ENCODE measurements around the gene LGALS7.

Gene LGALS7

GRCh38 chr19:38731654-38732301 lies 41.5 kb downstream of the LGALS7 start:
- H3K4me3 ChIP-seq (ENCODE audit: low read length), result no peak overlapping the region
- no peak for TF ChIP-seq ZNF274 (IDR thresholded peaks at IDR 0.05; ENCODE audit: low read depth, low read length)

GRCh38 chr19:38730731-38731589 lies 42.4 kb downstream of the LGALS7 start:
- TF ChIP-seq ZNF274 (IDR thresholded peaks at IDR 0.05; ENCODE audit: low read depth, low read length), result no peak
- H3K4me3 ChIP-seq (ENCODE audit: low read length), result no peak overlapping the region

DNA sequence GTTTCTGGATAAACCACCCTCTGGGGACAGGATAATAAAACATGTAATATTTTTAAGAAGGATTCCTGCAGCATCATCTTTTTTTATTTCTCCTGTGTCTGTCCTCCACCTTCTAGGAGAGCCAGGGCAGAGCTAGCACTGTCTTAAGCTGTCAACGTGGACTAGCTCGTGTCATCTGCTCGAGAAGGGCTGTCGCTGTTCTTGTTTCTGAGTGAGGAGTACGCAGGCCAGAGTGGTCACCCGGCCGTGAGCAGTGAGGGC lies 42.9 kb downstream of the LGALS7 start:
- no peak overlapping the region for H3K4me3 ChIP-seq (ENCODE audit: low read length)
- TF ChIP-seq ZNF274 (IDR thresholded peaks at IDR 0.05; ENCODE audit: low read depth, low read length), result no peak

DNA sequence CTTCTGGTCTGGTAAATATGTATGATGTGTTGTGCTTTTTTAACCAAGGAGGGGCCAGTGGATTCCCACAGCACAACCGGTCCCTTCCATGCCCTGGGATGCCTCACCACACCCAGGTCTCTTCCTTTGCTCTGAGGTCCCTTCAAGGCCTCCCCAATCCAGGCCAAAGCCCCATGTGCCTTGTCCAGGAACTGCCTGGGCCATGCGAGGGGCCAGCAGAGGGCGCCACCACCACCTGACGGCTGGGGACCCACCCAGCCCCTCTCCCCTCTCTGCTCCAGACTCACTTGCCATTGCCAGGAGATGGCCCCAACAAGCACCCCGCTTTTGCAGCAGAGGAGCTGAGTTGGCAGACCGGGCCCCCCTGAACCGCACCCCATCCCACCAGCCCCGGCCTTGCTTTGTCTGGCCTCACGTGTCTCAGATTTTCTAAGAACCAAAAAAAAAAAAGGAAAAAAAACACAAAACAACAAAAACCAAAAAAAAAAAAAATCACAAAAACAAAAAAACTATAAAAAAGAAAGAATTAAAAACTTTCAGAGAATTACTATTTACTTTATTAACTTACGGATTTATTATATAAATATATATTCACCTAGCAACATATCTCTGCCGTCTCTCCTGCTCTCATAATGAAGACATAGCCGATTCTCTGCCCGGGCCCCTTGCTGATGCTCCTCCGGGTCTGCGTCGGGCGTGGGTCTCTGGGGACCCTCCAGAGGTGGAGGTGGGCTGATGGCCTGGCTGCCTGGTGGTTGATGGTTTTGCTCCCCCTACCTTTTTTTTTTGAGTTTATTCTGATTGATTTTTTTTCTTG lies 43.5 kb downstream of the LGALS7 start:
- no peak overlapping the region for H3K4me3 ChIP-seq (ENCODE audit: low read length)
- TF ChIP-seq ZNF274 (IDR thresholded peaks at IDR 0.05; ENCODE audit: low read depth, low read length), result no peak

DNA sequence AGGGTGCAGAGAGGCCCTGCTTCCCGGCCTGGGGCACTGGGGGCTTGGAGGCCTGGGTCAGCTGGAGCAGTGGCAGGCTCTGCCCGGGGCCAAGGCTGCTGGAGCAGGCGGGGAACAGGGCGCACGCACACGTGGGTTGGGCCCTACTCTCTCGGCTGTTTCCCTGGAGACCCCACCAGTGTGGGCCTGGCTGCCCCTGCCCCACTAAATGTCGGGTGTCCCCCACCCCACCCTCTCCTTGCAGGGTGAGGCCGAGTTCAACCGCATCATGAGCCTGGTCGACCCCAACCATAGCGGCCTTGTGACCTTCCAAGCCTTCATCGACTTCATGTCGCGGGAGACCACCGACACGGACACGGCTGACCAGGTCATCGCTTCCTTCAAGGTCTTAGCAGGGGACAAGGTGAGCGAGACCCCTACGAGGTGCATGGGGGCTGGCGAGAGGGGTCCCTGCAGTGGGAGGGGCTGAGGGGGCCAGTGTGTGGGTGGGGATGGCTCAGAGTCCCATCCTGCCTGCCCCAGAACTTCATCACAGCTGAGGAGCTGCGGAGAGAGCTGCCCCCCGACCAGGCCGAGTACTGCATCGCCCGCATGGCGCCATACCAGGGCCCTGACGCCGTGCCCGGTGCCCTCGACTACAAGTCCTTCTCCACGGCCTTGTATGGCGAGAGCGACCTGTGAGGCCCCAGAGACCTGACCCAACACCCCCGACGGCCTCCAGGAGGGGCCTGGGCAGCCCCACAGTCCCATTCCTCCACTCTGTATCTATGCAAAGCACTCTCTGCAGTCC lies 44.4 kb downstream of the LGALS7 start:
- TF ChIP-seq ZNF274 (IDR thresholded peaks at IDR 0.05; ENCODE audit: low read depth, low read length), result no peak
- H3K4me3 ChIP-seq (ENCODE audit: low read length), result no peak overlapping the region

DNA sequence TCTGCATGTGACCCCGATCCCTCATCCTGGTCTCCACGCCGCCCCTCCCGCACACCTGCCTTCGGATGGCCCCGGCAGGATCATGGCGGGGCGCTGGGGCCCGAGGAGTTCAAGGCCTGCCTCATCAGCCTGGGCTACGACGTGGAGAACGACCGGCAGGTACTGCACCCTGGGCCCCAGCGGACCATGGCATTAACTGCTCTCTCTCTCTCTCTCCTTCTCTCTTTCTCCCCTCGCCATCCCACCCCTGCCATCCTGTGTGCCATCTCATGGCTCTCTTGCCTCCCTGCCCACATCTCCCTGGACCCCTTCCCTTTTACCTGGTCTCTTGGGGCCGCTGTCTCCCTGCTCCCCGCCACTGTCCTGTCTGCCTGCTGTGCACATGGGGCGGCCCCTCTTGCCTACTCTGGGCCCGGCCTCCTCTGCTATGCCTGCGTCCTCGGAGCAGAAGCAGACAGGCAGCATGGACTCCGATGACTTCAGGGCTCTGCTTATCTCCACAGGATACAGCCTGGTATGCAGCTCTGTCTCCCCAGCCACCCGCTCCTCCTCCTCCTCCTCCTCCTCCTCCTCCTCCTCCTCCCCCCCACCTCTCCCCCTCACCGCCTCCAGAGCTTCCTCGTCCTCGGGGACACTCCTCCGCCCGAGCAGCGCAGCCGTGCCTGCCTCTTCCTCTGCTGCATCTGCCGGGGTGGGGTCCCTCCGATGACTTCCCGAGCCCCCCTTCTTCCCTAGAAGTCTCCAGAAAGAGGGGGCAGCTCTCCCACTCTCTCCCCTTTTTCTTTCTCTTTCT lies 45.3 kb downstream of the LGALS7 start:
- H3K4me3 ChIP-seq (ENCODE audit: low read length), result no peak overlapping the region
- no peak for TF ChIP-seq ZNF274 (IDR thresholded peaks at IDR 0.05; ENCODE audit: low read depth, low read length)

GRCh38 chr19:38727306-38727867 lies 45.9 kb downstream of the LGALS7 start:
- no peak overlapping the region for H3K4me3 ChIP-seq (ENCODE audit: low read length)
- no peak for TF ChIP-seq ZNF274 (IDR thresholded peaks at IDR 0.05; ENCODE audit: low read depth, low read length)

GRCh38 chr19:38726761-38727301 lies 46.5 kb downstream of the LGALS7 start:
- no peak overlapping the region for H3K4me3 ChIP-seq (ENCODE audit: low read length)
- no peak for TF ChIP-seq ZNF274 (IDR thresholded peaks at IDR 0.05; ENCODE audit: low read depth, low read length)

GRCh38 chr19:38726284-38726673 lies 47.0 kb downstream of the LGALS7 start:
- no peak for TF ChIP-seq ZNF274 (IDR thresholded peaks at IDR 0.05; ENCODE audit: low read depth, low read length)

GRCh38 chr19:38725469-38726283 lies 47.6 kb downstream of the LGALS7 start:
- no peak for TF ChIP-seq ZNF274 (IDR thresholded peaks at IDR 0.05; ENCODE audit: low read depth, low read length)
- H3K4me3 ChIP-seq (ENCODE audit: low read length), result no peak overlapping the region

More at GRCh38 chr19:38726284-38726673, 47.0 kb downstream of the LGALS7 start:
- H3K4me3 ChIP-seq (ENCODE audit: low read length), result no peak overlapping the region

DNA sequence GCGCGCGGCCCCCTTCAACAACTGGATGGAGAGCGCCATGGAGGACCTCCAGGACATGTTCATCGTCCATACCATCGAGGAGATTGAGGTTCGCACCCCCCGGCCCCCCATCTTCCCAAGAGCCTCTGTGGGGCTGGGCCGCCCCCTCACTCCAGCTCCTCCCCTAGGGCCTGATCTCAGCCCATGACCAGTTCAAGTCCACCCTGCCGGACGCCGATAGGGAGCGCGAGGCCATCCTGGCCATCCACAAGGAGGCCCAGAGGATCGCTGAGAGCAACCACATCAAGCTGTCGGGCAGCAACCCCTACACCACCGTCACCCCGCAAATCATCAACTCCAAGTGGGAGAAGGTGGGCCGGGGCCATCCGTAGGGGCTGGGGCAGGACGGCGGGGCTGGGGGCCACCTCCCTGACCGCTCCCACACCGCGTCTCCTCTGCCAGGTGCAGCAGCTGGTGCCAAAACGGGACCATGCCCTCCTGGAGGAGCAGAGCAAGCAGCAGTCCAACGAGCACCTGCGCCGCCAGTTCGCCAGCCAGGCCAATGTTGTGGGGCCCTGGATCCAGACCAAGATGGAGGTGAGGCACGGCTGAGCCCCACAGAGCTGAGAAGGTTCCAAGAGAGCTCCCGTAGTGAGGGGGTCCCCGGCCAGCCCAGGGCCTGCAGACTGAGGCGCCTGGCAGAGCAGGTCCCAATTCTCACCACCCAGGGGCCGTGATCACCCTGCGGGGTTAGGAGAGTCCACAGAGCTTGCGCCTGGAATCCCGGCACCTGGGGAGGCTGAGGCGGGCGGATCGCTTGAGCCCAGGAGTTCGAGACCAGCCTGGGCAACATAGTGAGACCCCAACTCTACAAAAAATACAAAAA lies 49.1 kb downstream of the LGALS7 start:
- no peak overlapping the region for H3K4me3 ChIP-seq (ENCODE audit: low read length)
- TF ChIP-seq ZNF274 (IDR thresholded peaks at IDR 0.05; ENCODE audit: low read depth, low read length), result no peak

All from GM08714 (cell line).